ENCODE results near the gene TEX22.

The TEX22 gene

GRCh38 chr14:105398044-105398725 lies at the start of gene TEX22:
TEX22 (plus strand) TSS chr14:105398538; CDS start chr14:105399341, 803 bp downstream.
- peaks cover 44% of the 10 kb centered on the region for H3K4me1 ChIP-seq (ENCODE audit: insufficient read depth, low read length, poor library complexity, severe bottlenecking)
- peaks cover 11% of the 10 kb centered on the region for H4K20me1 ChIP-seq (ENCODE audit: insufficient read depth, low read length, poor library complexity, severe bottlenecking)
- peak within 1 kb of the TSS; percentile 88 for H3K4me2 ChIP-seq (ENCODE audit: low read depth, low read length, poor library complexity, severe bottlenecking)
- H3F3A ChIP-seq (ENCODE audit: low read depth): no peaks in the 10 kb centered on the region
- TF ChIP-seq CTCF (conservative IDR thresholded peaks at IDR 0.05; ENCODE audit: low read length) (peak; percentile 48), EZH2phosphoT487 (IDR thresholded peaks at IDR 0.05; ENCODE audit: borderline replicate concordance) (no peak)
- H3K79me2 ChIP-seq (ENCODE audit: insufficient read depth, low read length): peaks cover 25% of the 10 kb centered on the region
- no peaks in the 10 kb centered on the region for H3K9me2 ChIP-seq (replicated peaks; ENCODE audit: low read depth, low read length)
- H2AFZ ChIP-seq (ENCODE audit: low read length): peak within 1 kb of the TSS; percentile 86
- peak within 1 kb of the TSS; percentile 99 for H3K9ac ChIP-seq (ENCODE audit: low read depth, low read length, poor library complexity, severe bottlenecking)
- 0 out of 2 replicates have a peak, but pooled peaks cover 4% of the 10 kb centered on the region for H3K36me3 ChIP-seq (ENCODE audit: insufficient read depth, low read length)
- no peaks in the 10 kb centered on the region for H3K27me3 ChIP-seq (ENCODE audit: insufficient read depth, low read length, poor library complexity, severe bottlenecking)
- no peaks in the 10 kb centered on the region for H3K9me3 ChIP-seq (ENCODE audit: insufficient read depth, low read depth, low read length)
- peak within 1 kb of the TSS; percentile 100 for H3K4me3 ChIP-seq (ENCODE audit: low read length, poor library complexity, severe bottlenecking)

GRCh38 chr14:105348945-105349699 lies 49.2 kb upstream of the TEX22 start:
- no peak overlapping the region for H3K9ac ChIP-seq (ENCODE audit: low read depth, low read length, poor library complexity, severe bottlenecking)
- peaks cover 4% of the 10 kb centered on the region for H4K20me1 ChIP-seq (ENCODE audit: insufficient read depth, low read length, poor library complexity, severe bottlenecking)
- H3K79me2 ChIP-seq (ENCODE audit: insufficient read depth, low read length): peaks cover 4% of the 10 kb centered on the region; the same call in 1 of the 2 replicates
- no peaks in the 10 kb centered on the region for H3K9me2 ChIP-seq (replicated peaks; ENCODE audit: low read depth, low read length)
- H3F3A ChIP-seq (ENCODE audit: low read depth): no peaks in the 10 kb centered on the region
- H3K27me3 ChIP-seq (ENCODE audit: insufficient read depth, low read length, poor library complexity, severe bottlenecking): no peaks in the 10 kb centered on the region
- no peak overlapping the region for H3K4me2 ChIP-seq (ENCODE audit: low read depth, low read length, poor library complexity, severe bottlenecking)
- H3K9me3 ChIP-seq (ENCODE audit: insufficient read depth, low read depth, low read length): no peaks in the 10 kb centered on the region
- H3K4me1 ChIP-seq (ENCODE audit: insufficient read depth, low read length, poor library complexity, severe bottlenecking): peaks cover 4% of the 10 kb centered on the region
- 0 out of 2 replicates have a peak, but pooled peaks cover 5% of the 10 kb centered on the region for H3K36me3 ChIP-seq (ENCODE audit: insufficient read depth, low read length)
- no peak overlapping the region for H3K4me3 ChIP-seq (ENCODE audit: low read length, poor library complexity, severe bottlenecking)
- TF ChIP-seq CTCF (conservative IDR thresholded peaks at IDR 0.05; ENCODE audit: low read length) (no peak), EZH2phosphoT487 (IDR thresholded peaks at IDR 0.05; ENCODE audit: borderline replicate concordance) (no peak)
- no peak overlapping the region for H2AFZ ChIP-seq (ENCODE audit: low read length)

GRCh38 chr14:105349992-105350391 lies 48.3 kb upstream of the TEX22 start:
- peaks cover 7% of the 10 kb centered on the region; the same call in 1 of the 2 replicates for H3K36me3 ChIP-seq (ENCODE audit: insufficient read depth, low read length)
- no peak overlapping the region for H2AFZ ChIP-seq (ENCODE audit: low read length)
- H4K20me1 ChIP-seq (ENCODE audit: insufficient read depth, low read length, poor library complexity, severe bottlenecking): peaks cover 4% of the 10 kb centered on the region
- H3K9me3 ChIP-seq (ENCODE audit: insufficient read depth, low read depth, low read length): no peaks in the 10 kb centered on the region
- no peaks in the 10 kb centered on the region for H3K9me2 ChIP-seq (replicated peaks; ENCODE audit: low read depth, low read length)
- H3K4me2 ChIP-seq (ENCODE audit: low read depth, low read length, poor library complexity, severe bottlenecking): no peak overlapping the region
- no peak overlapping the region for H3K9ac ChIP-seq (ENCODE audit: low read depth, low read length, poor library complexity, severe bottlenecking)
- no peak overlapping the region for H3K4me3 ChIP-seq (ENCODE audit: low read length, poor library complexity, severe bottlenecking)
- peaks cover 4% of the 10 kb centered on the region for H3K4me1 ChIP-seq (ENCODE audit: insufficient read depth, low read length, poor library complexity, severe bottlenecking)
- no peaks in the 10 kb centered on the region for H3K27me3 ChIP-seq (ENCODE audit: insufficient read depth, low read length, poor library complexity, severe bottlenecking)
- TF ChIP-seq EZH2phosphoT487 (IDR thresholded peaks at IDR 0.05; ENCODE audit: borderline replicate concordance) (no peak), CTCF (conservative IDR thresholded peaks at IDR 0.05; ENCODE audit: low read length) (no peak)
- H3F3A ChIP-seq (ENCODE audit: low read depth): no peaks in the 10 kb centered on the region
- peaks cover 4% of the 10 kb centered on the region; the same call in 1 of the 2 replicates for H3K79me2 ChIP-seq (ENCODE audit: insufficient read depth, low read length)

Data from Loucy (cell line).